HL-60/S4 treated with phorbol 12-myristate 13-acetate at 8.2 ng/mL for 4 days and 3 days (cell line): ENCODE measurements around the gene MATCAP1.

Experiments
- in situ Hi-C: fragments of 300-500 bp; cut with MboI; formaldehyde crosslinking; loops from 2 replicates; pipeline ENCODE4 v1.15.0; 2022; ENCODE audit warnings: low sequenced_read_pairs

MATCAP1 gene

GRCh38 chr16:67145746-67146145 is 38.0 kb downstream of the MATCAP1 start:
- in situ Hi-C loops, result no loop called here

GRCh38 chr16:67144943-67145342 is 38.8 kb downstream of the MATCAP1 start:
- in situ Hi-C loops, result no loop called here

- in situ Hi-C loops, result no loop called here
These were observed 41.4 kb downstream of the MATCAP1 start for GRCh38 chr16:67142342-67142741.

- in situ Hi-C loops, result no loop called here
These were observed 42.4 kb downstream of the MATCAP1 start for GRCh38 chr16:67141391-67141790.

GRCh38 chr16:67137605-67138004 is 46.2 kb downstream of the MATCAP1 start:
- in situ Hi-C loops, result no loop called here

- in situ Hi-C loops, result no loop called here
These were observed 54.3 kb downstream of the MATCAP1 start for GRCh38 chr16:67129422-67129821.

GRCh38 chr16:67128887-67129286 is 54.9 kb downstream of the MATCAP1 start:
- in situ Hi-C loops, result no loop called here

- in situ Hi-C loops, result no loop called here
These were observed 55.3 kb downstream of the MATCAP1 start for GRCh38 chr16:67128417-67128816.
